NCI-H1092 treated with DMSO at 0.1 percent for 48 hours (cell line): ENCODE results near the gene KLHL41.

Source experiments
- DNase-seq: peaks from one replicate; lab custom pipeline; 2025; lab: John Stamatoyannopoulos, UW

Gene KLHL41

DNA sequence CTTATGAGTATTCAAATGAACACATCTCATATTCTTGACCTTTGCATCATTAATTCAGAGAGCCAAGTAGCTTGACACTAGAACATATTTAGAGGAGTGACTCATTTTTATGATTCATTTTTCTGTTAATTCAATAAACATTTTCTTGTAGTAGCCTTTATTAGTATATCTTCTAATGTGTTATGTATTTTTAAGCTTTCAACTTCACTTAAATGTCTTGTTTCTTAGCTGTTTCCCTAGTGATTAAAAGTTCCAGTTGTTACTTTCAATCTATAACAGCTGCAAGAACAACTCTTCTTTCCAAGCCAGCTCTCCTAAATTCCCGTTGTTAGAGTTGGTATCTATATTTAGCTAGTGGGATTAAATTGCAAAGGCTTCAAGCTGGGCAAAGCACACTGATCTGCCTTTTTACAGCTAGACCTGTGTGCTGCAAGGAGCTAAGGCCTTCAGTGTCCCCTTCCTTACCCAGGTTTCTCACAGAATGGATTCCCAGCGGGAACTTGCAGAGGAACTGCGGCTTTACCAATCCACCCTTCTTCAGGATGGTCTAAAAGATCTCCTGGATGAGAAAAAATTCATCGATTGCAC, at the start of gene KLHL41:
KLHL41 (plus strand) TSS at position 405 of the 588 bp plus-strand sequence; CDS start at position 482, 77 bp downstream.
- no peak for DNase-seq

DNA sequence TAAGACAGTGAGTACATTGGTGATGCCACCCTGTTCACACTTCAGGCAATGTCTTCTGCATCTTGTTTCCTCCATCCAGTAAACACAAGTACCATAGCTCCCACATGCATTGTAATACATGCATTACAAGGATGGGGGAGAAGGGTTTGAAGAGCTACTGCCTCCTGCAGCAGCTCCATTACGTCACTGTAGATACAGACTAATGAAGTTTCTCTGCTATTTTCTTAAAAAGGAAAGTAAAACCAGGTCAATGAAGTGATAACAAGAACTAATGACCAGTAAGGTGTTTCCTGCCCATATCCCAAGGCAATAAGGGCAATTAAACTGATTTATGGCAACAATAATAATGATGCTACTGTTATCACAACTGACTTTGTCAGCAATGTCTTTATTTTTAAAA, 48.4 kb upstream of the KLHL41 start:
- no peak for DNase-seq

DNA sequence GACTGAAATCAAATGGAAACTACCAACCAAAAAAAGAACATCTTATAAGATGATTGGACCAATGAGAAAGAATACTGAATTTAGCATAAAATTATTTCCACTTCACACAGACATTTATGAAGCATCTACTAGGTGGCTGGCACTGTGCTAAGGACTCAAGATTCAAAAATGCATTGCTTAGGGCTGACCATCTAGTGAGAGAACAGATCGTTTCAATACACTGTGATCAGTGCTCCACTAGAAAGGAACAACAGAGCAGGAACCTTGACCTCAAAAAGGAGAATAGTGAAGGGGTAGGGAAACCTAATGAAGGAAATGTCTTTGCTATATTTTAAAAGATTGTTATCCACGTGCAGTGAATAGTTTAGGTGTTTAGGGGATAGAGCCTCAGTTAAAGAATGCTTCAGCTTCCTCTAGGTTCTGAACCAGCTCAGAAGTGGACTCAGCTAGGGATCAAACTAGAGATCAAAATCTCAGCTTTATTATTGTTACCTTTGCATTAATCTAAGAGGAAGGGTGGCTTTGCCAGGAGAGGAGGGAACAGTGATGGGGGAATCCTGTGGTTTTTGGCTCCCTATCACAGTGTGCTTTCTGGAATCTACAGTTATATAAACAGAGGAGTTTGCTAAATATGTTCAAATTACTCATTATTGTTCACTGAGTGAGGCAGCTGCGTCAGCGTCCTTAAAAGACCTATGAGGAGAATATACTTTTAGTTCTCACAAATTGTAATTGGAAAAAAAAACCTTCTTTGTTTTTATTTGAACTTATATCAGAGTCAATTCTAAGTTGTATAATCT, 46.4 kb upstream of the KLHL41 start:
- no peak for DNase-seq

DNA sequence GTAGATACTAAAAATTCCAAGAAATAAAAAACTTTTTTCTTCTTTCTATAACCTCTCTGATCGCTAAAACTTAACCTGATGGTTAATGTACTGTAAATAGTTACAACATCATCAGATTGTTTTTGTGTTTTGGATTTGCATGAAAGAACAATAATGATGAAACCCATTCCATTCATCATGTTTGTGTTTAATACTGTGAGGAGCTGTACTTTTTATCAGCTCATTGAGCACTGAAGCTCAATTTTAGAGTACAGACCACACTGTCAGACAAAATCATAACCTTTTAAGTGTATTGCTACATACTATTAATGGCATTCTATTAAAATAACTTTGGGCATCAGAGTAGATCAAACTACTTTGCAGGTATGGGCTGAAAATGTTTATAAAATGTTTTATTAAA, 45.0 kb upstream of the KLHL41 start:
- no peak for DNase-seq

DNA sequence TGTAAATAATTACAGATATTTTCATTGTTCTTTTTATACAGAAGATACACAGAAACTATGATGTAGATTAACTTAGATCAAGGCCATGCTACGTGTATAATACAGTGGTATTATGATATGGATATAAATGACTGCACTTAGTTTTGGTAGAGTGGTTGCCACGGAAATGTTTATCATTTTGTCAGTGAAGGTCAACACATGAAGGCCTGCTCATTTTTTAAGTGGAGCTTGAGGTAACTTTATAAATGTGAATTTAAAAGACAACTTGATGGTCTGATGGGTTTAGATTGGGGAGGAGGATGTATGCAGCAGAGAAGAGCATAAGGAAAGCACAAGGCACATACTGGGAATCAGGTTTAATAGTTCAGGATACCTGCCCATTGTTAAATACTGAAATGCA, 44.6 kb upstream of the KLHL41 start:
- no peak for DNase-seq

DNA sequence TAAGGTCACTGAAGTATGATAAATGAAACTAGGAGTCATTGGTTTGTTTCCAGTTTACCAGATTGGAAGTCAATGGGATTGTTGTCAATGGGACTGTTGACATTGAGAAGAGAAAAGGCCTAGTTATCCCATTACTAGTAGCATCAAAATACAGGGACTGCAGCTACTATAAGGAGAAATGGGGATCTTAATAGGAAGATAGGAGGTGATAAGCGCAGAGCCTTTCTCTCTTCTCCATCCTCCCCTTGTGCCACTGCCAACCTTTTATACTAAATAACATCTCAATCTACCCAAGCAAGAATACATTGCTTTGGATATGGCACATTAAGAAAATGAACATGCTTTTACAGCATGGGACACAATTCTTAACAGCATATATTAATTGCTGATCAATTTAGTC, 40.7 kb upstream of the KLHL41 start:
- DNase-seq: no peak

DNA sequence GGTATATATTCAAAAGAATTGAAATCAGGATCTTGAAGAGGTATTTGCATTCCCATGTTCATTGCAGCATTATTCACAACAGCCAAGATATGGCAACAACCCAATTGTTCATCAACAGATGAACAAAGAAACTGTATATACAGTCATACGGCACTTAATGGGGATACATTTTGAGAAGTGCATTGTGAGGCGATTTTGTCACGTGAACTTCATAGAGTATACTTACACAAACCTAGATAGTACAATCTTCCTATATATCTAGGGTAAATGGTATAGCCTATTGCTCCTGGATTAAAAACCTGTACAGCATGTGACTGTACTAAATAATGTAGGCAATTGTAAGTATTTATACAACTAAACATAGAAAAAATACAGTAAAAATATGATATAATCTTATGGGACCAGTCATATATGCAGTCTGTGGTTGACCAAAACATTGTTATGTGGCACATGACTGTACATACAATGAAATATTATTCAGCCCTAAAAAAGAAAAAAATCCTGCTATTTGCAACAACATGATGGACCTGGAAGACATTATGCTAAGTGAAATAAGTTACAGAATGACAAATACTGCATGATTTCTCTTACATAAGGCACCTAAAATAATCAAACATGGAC, 39.4 kb upstream of the KLHL41 start:
- no peak for DNase-seq

DNA sequence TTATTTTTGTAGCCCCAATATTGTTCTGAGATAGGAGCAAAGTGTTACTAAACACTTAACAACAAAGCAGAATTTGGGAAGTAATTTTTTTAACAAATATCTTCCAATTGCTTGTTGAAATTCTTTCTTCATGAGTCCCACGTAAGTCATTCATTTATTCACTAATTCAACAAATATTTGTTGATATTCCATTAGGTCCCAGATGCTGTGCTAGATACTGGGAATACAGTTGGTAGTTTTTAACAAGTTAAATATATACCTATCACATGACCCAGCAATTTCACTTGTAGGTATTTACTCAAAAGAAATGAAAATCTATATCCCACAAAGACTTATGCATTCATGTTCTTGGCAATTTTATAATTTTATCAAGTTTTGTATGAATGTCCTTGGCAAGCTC, 37.3 kb upstream of the KLHL41 start:
- no peak for DNase-seq

DNA sequence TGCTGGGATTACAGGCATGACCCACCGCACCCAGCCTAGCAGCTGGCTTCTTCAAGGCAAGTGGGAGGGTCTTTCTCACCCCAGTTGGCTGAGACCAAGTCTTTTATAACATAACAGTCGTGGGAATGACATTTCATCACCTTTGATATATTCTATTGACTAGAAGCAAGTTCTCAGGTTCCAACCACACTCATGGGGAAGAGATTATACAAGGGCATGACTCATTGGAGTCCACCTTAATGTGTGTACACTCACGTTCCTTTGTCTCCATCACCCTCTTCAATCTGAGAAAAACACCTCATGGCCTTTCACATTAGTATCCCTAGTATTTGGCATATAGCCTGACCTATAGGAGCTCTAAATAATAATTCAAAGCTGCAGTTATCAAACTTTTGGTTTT, 33.0 kb upstream of the KLHL41 start:
- no peak for DNase-seq

DNA sequence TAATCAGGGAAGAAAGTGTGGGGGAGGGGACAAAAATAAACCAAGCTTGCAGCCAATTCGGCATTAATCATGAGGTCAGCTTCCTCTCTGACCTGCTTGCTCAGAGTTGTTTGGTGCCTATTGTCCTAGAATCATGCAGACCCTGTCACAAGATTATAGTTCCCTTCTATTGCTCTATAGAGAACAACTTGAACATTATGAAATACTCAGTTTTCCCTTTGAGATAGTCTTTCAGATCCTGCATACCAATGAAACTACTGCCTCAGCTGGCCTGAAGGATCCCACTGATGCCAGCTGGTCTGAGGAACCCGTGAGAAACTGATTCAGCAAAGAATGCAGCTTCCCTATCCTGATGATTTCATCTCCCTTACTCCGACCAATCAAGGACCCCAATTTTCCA, 31.2 kb upstream of the KLHL41 start:
- DNase-seq: no peak

DNA sequence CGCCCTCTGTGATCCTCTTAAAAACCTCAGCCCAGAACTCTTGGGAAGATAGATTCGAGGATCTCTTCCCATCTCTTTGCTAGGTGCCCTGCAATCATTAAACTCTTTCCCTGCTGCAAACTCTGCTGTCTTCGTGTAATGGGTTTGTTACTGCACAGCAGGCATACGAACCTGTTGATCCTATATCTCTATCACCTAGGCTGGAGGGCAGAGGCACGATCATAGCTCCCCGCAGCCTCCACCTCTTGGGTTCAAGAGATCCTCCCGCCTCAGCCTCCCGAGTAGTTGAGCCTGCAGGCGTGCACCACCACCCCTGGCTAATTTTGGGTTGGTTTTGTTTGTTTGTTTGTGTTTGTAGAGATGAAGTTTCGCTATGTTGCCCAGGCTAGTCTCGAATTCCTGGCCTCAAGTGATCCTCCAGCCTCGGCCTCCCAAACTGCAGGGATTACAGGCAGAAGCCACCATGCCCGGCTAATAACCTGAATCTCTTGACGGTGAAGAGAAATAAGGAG, 30.7 kb upstream of the KLHL41 start:
- no peak for DNase-seq

DNA sequence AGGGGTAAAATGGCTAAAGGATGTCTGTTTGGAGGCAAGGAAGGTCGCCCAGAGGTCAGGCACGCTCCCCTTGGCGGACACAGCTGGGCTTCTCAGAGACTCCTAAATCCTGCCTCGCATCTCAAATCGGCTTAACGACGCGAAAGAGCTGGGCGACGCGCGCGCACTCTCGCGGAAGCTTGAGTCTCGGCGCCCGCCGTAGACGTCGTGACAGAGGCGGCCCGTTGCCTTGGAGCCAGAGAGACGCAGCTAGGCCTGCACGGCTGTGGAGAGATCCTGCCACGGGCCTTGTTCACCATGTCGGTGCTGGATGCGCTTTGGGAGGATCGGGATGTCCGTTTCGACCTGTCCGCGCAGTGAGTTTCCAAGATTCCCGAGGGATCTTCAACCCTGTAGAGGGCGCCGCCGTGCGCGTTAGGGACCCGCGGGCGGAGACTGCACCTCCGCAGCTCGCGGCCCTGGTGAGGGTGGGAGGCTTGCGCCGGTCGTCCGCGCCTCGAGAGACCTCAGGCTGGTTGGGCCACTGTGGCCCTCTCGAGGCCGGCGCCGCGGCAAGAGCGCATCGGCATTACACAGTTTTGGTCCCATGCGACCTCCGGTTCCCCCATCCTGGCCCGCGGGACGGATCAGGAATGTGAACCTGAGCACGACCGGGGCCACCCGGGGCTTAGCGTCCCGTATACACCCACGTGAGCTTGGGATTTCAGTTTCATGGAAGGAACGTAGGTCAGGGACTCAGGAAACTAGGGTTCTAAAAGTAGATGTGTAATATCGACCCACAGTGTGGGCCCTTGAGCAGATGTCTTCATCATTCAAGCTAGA, 30.0 kb upstream of the KLHL41 start, which contains the start of gene BBS5:
BBS5 (plus strand) TSS at position 238 of the 822 bp plus-strand sequence; CDS start at position 298, 60 bp downstream.
- peak; percentile 66 for DNase-seq

DNA sequence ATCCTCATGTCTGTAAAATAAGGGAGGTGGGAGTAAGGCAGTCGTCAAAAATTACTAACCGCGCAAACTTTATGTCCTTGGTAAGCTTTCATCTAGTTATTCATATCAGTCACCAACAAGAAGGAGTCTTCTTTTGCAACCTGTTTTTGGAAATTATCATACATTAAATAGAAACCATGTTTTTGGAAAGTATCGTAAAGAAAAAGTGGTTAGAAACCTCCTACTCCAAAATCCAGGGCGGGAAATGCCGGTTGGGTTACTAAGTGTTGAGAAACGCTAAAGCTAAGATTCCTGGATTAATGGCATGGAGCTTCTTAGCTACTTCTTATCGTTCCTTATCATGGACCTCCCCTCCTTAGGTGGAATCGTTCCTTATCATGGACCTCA, 29.4 kb upstream of the KLHL41 start:
- no peak for DNase-seq

DNA sequence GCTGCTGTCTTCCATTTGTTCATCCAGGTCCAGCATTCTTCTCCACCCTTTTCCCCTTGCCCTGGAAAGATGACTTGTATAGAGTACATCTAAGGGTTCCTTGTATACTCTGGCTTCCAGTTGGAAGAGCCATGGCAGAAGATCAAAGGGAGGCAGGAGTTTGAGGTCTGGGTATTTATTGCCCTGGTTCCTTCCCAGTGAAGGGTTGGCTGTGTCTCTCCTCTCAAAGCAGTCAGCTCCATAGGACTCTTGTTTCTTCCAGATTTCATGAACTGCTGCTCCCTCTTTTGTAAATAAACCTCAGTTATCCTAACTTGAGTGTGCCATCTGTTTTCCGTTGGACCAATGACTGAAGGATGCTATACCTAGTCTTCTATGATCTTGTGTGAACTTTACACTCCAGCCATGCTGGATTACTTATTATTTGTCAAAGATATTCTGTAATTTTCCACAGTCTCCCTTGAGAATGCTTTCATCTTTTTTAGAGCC, 23.8 kb upstream of the KLHL41 start:
- no peak for DNase-seq

DNA sequence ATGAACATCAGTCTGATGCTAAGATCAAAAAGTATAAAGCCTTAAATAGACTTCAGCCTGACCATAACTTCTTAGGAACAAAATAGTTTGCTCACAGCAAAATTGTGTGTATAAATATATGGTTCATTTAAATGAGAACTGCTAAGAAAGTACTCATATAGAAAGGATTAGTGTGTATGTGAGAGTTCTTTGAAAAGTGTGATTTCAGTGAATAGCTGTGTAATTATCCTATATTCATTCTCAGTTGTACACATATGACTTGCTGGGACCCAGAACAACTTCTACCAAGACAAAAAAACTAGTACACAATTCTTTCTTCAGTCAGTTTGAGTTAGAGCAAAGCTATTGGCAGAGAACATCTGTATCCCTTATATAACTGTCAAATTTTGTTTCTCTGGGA, 23.0 kb upstream of the KLHL41 start:
- no peak for DNase-seq

DNA sequence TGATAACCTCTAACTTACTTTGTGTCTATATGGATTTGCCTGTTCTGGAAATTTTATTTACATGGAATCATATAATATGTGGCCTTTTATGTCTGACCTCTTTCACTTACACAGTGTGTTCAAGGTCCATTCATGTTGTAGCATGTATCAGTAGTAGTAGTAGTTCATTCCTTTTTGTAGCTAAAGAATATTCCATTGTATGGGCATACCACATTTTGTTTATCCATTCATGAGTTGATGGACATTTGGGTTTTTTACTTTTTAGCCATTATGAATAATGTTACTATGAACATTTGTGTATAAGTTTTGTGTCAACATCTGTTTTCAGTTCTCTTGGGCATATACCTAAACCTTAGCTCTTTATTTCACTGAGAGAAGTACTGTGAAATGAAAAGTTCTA, 18.7 kb upstream of the KLHL41 start:
- DNase-seq: no peak

DNA sequence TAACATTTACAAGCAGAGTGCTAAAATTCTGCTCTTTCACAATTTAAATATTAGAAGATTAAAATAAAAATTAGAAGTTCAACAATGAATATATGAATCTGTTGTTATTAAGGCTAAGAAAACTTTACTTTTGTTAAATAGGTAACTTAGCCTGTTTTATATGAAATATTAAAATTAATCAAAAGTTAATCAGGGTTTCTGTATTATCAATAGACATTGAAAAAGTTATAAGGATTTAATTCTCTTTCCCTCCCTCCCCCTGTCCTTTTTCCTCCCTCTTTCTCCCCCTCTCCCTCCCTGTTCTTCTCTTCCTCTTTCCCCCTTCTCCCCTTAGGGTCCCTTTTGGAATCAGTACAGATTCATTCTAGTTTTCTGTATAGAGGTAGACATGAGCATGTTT, 18.1 kb upstream of the KLHL41 start:
- no peak for DNase-seq

DNA sequence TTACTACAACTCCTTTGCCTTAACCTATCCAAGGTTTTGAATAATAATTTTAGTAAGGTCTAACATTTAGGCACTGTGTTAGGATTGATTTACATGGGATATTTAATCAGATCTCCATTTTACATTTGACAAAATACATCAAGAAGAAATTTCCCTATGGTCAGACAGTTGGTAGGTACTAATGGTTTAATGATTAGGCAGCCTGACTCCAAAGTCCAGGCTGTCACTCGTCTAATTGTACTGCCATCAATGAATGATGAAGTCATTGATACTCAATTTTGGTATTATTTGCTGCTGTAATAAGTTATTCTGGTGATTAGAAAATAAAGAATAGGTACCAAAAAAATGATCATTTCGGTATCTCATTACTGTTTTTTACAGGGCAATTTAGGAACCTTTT, 16.1 kb upstream of the KLHL41 start:
- no peak for DNase-seq

DNA sequence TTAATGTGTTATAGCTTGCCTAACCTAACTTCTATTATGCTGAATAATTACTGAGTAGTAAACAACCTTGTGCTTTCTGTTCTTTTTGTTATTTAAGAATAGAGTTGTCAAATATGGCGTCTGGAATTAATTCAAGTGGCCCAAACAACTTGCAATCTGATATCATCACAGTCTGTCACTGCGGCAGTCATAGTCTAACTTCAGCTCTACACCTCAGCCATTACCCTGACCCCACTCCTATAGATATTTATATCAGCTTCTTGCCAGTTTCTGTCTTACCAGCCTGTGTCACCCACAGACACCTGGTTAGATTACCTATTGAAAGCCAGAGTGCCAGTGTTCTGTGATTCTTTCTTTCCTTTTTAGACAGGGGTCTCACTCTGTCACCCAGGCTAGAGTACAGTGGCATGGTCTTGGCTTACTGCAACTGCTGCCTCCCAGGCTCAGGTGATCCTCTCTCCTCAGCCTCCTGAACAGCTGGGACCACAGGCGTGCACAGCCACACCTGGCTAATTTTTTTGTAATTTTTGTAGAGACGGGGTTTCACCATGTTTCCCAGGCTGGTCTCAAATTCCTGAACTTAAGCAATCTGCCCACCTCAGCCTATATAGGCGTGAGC, 14.1 kb upstream of the KLHL41 start:
- no peak for DNase-seq

DNA sequence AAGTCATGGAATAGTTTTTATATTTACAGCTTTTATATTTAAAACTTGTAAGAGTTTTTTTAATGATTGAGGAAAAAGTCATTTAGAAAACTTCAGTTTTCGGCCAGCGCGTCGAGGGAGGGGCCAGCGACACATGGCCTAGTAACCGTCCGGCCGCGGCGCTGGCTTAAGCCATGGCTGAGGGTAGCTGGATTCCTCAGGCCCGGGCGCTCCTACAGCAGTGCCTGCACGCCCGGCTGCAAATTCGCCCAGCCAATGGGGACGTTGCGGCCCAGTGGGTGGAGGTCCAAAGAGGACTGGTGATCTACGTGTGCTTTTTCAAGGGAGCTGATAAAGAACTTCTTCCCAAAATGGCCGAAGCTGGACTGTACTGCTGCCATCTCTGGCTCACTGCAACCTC, 4.9 kb upstream of the KLHL41 start:
- no peak for DNase-seq

DNA sequence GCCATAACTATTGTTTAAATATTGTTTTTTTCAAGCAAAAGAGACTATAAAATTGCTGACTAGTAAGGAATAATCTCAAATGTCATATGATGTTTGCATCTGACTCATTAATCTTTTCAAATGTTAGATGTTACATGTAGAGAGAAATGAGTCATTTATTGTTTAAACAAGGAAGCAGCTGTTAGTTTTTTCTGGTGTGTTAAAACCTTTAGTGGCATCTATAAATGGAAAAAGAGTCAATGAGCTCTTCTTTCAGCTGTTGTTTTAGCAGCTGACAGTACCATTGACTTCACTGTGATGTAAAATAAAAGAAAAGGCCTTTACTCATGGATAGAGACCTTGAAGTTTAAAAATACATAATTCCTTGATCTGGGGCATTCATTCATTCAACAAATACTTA, 1.8 kb upstream of the KLHL41 start:
- DNase-seq: peak; percentile 11

DNA sequence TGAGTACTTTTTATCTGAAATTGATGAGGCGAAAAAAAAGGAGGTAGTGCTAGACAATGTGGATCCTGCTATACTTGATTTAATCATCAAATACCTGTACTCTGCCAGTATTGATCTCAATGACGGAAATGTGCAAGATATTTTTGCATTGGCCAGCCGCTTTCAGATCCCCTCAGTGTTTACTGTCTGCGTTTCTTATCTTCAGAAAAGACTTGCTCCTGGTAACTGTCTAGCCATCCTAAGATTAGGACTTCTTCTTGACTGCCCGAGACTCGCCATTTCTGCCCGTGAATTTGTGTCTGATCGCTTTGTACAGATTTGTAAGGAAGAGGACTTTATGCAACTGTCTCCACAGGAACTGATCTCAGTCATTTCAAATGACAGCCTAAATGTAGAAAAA, 453 bp downstream of the KLHL41 start:
- DNase-seq: no peak
